H1 (cell line): Measurements from ENCODE around the gene SRGAP2C. TPM values are rescaled to one million over a fixed set of nuclear protein-coding genes. Genes with fewer than 3 reads are reported as not detected.
"Not testable (repeated sequence)": the region's sequence is repeated elsewhere in the genome, so short reads cannot be mapped to it uniquely, and the experiment has no call there.

ENCODE experiments used
- CTCF ChIA-PET: fragments of 300-600 bp; sonication (Branson Sonifier 250); formaldehyde crosslinking; loops from one replicate; lab custom pipeline; 2021; ENCODE audit not compliant: partially characterized antibody; lab: Charles Lee
- POLR2A ChIA-PET: fragments of 300-600 bp; sonication (Branson Sonifier 250); formaldehyde crosslinking; loops from one replicate; lab custom pipeline; 2021; ENCODE audit warnings: inconsistent platforms; ENCODE audit not compliant: partially characterized antibody; lab: Charles Lee
- DNase-seq, 2 experiments: peaks; one replicate each; pipeline versions ENCODE4 v3.0.0 to v3.0.0-alpha.2; 2010 to 2022; ENCODE audit warnings: low spot score in 2 of 2, low read depth in 1 of 2, mixed read lengths in 1 of 2
- FAIRE-seq: peaks from 2 replicates; lab custom pipeline; 2011; peaks lifted over from hg19 to GRCh38; lab: Jason Lieb, UNC
- H2AFZ ChIP-seq: 2 replicates; pipeline ENCODE4 v1.8.1; 2012; ENCODE audit warnings: low read length, inconsistent platforms
- H2AK5ac ChIP-seq: 2 replicates; pipeline ENCODE4 v1.6.1; 2013; ENCODE audit warnings: low read depth, low read length
- H2BK120ac ChIP-seq: replicated peaks from 2 replicates; pipeline ENCODE3; 2013; ENCODE audit warnings: low read depth, low read length, inconsistent platforms
- H2BK12ac ChIP-seq: 2 replicates; pipeline ENCODE4 v1.6.1; 2013; ENCODE audit warnings: low read depth, low read length
- H2BK15ac ChIP-seq: 2 replicates; pipeline ENCODE4 v1.6.1; 2013; ENCODE audit warnings: low read length
- H2BK20ac ChIP-seq: 2 replicates; pipeline ENCODE4 v1.6.1; 2013; ENCODE audit warnings: low read length
- H2BK5ac ChIP-seq: 2 replicates; pipeline ENCODE4 v1.6.1; 2013; ENCODE audit warnings: low read depth, low read length
- H3K14ac ChIP-seq: 2 replicates; pipeline ENCODE4 v1.6.1; 2013; ENCODE audit warnings: inconsistent platforms; ENCODE audit not compliant: insufficient read length
- H3K18ac ChIP-seq: 2 replicates; pipeline ENCODE4 v1.6.1; 2013; ENCODE audit warnings: low read length; ENCODE audit errors: extremely low read depth
- H3K23ac ChIP-seq: 2 replicates; pipeline ENCODE4 v1.6.1; 2013; ENCODE audit warnings: inconsistent platforms; ENCODE audit not compliant: insufficient read length
- H3K23me2 ChIP-seq: 2 replicates; pipeline ENCODE4 v1.6.1; 2013; ENCODE audit warnings: low read depth, low read length
- H3K27ac ChIP-seq: 2 replicates; pipeline ENCODE4 v1.6.1; 2011; ENCODE audit warnings: low read depth, low read length, inconsistent platforms
- H3K27me3 ChIP-seq, 4 experiments: replicated peaks in 1 of 4; 1 replicate in 1 of 4; 2 replicates in 3 of 4; pipeline versions ENCODE4 v1.6.1 to v1.8.1; 2011 to 2013; ENCODE audit warnings: low read length in 3 of 4, mild to moderate bottlenecking in 3 of 4, inconsistent platforms in 2 of 4, mixed read lengths in 2 of 4, moderate library complexity in 1 of 4; ENCODE audit not compliant: control insufficient read depth in 3 of 4, insufficient read depth in 3 of 4; ENCODE audit errors: extremely low read depth in 1 of 4
- H3K36me3 ChIP-seq, 4 experiments: 2 replicates each; pipeline versions ENCODE4 v1.6.1 to v1.8.1; 2011 to 2013; ENCODE audit warnings: mild to moderate bottlenecking in 4 of 4, low read length in 3 of 4, moderate library complexity in 2 of 4, control low read depth in 1 of 4, inconsistent platforms in 1 of 4; ENCODE audit not compliant: insufficient read depth in 4 of 4, control insufficient read depth in 2 of 4
- H3K4ac ChIP-seq: replicated peaks from 2 replicates; pipeline ENCODE3; 2013; ENCODE audit warnings: low read length, low read depth, mixed read lengths, inconsistent platforms; ENCODE audit not compliant: insufficient read length
- H3K4me1 ChIP-seq, 4 experiments: replicated peaks in 1 of 4; 1 replicate in 1 of 4; 2 replicates in 3 of 4; pipeline versions ENCODE4 v1.6.1 to v1.8.1; 2011 to 2013; ENCODE audit warnings: low read length in 3 of 4, inconsistent platforms in 2 of 4, mixed read lengths in 1 of 4; ENCODE audit not compliant: insufficient read depth in 4 of 4, control insufficient read depth in 3 of 4
- H3K4me2 ChIP-seq, 2 experiments: 2 replicates each; pipeline versions ENCODE4 v1.6.1 to v1.8.1; 2011 to 2013; ENCODE audit warnings: low read depth in 2 of 2, low read length in 2 of 2, control low read depth in 1 of 2, inconsistent platforms in 1 of 2, mild to moderate bottlenecking in 1 of 2; ENCODE audit not compliant: insufficient read depth in 1 of 2
- H3K4me3 ChIP-seq, 4 experiments: fragments of 200-600, 300-600 bp in 1 of 4; sonication (generic), shearing (Covaris generic), sonication (Bioruptor Twin) in 1 of 4; 2 replicates each; pipeline versions ENCODE4 v1.5.1 to v1.8.1; 2011 to 2016; ENCODE audit warnings: low read length in 4 of 4, low read depth in 3 of 4, control low read depth in 2 of 4, inconsistent platforms in 2 of 4, mild to moderate bottlenecking in 2 of 4, mixed read lengths in 1 of 4, moderate library complexity in 1 of 4; ENCODE audit not compliant: insufficient read depth in 2 of 4; ENCODE audit errors: extremely low read depth in 1 of 4
- H3K56ac ChIP-seq: replicated peaks from 2 replicates; pipeline ENCODE3; 2013; ENCODE audit warnings: low read depth, mild to moderate bottlenecking, mixed read lengths, low read length, inconsistent platforms; ENCODE audit not compliant: insufficient read length
- H3K79me1 ChIP-seq: 2 replicates; pipeline ENCODE4 v1.6.1; 2013; ENCODE audit warnings: low read depth, low read length, control low read depth
- H3K79me2 ChIP-seq, 2 experiments: 2 replicates each; pipeline versions ENCODE4 v1.6.1 to v1.8.1; 2012 to 2013; ENCODE audit warnings: low read length in 2 of 2, mild to moderate bottlenecking in 2 of 2, inconsistent platforms in 1 of 2; ENCODE audit not compliant: insufficient read depth in 2 of 2, control insufficient read depth in 1 of 2
- H3K9ac ChIP-seq, 4 experiments: replicated peaks in 1 of 4; 1 replicate in 1 of 4; 2 replicates in 3 of 4; pipeline versions ENCODE4 v1.6.1 to v1.8.1; 2011 to 2013; ENCODE audit warnings: low read depth in 3 of 4, low read length in 3 of 4, control low read depth in 2 of 4, mild to moderate bottlenecking in 2 of 4, moderate library complexity in 2 of 4, inconsistent platforms in 1 of 4; ENCODE audit errors: extremely low read depth in 1 of 4
- H3K9me3 ChIP-seq, 2 experiments: 2 replicates each; pipeline versions ENCODE4 v1.6.1 to v1.8.1; 2012 to 2013; ENCODE audit warnings: mild to moderate bottlenecking in 2 of 2, moderate library complexity in 2 of 2, control low read depth in 1 of 2, inconsistent platforms in 1 of 2, low read depth in 1 of 2, low read length in 1 of 2, mixed read lengths in 1 of 2; ENCODE audit not compliant: insufficient read depth in 2 of 2
- H4K20me1 ChIP-seq, 2 experiments: replicated peaks in 1 of 2; 2 replicates each; pipeline versions ENCODE3 to v1.8.1; 2011 to 2013; ENCODE audit warnings: inconsistent platforms in 2 of 2, low read length in 2 of 2, mild to moderate bottlenecking in 1 of 2; ENCODE audit not compliant: insufficient read depth in 2 of 2, control insufficient read depth in 1 of 2
- H4K5ac ChIP-seq: 2 replicates; pipeline ENCODE4 v1.6.1; 2013; ENCODE audit warnings: low read length, low read depth, mixed read lengths, inconsistent platforms; ENCODE audit not compliant: insufficient read length
- H4K8ac ChIP-seq: 2 replicates; pipeline ENCODE4 v1.8.0; 2013; ENCODE audit warnings: mild to moderate bottlenecking, moderate library complexity, low read length, inconsistent platforms; ENCODE audit not compliant: insufficient read depth; ENCODE audit errors: extremely low read depth
- H4K91ac ChIP-seq: replicated peaks from 2 replicates; pipeline ENCODE3; 2013; ENCODE audit warnings: low read length, mixed read lengths, inconsistent platforms; ENCODE audit not compliant: insufficient read length
- WGBS, 2 experiments: shearing (Covaris generic) in 1 of 2; methylation state at CpG; one replicate each; pipeline versions ENCODE4 v1.1.6 to v1.1.7; 2013 to 2015; ENCODE audit warnings: low lambda C conversion rate in 2 of 2, mixed read lengths in 2 of 2, inconsistent platforms in 1 of 2, low coverage in 1 of 2, missing lambda C conversion rate in 1 of 2; ENCODE audit not compliant: insufficient replicate concordance in 2 of 2, insufficient coverage in 1 of 2, insufficient read length in 1 of 2; ENCODE audit errors: extremely low coverage in 1 of 2, missing lambda C conversion rate in 1 of 2; 5-methylcytosine and 5-hydroxymethylcytosine counted together
- polyA plus RNA-seq, 7 experiments: library from polyadenylated mRNA; depleted of rRNA in 3 of 7; stranded (reverse) in 5 of 7; unstranded in 2 of 7; fragments of >200 nt in 5 of 7; fragments of 200-250 nt in 2 of 7; gene quantifications; 1 replicate in 5 of 7; 2 replicates in 1 of 7; 4 replicates in 1 of 7; pipeline versions ENCODE4 v1.2.1 to v1.2.3, GENCODE V29; 2011 to 2013; ENCODE audit warnings: missing spikeins in 2 of 7, mixed read lengths in 2 of 7
- total RNA-seq: library from RNA; stranded (reverse); fragmentation: NEBNext Ultra II Directional; extraction: Animal tissue kit (Norgen Biotek cat#: 25700); gene quantifications from 2 replicates; pipeline ENCODE4 v1.2.1, GENCODE V29; 2021

Gene SRGAP2C
- total and polyA plus RNA-seq, 2 of the 8 experiments (the other 6 are each of a cell fraction or from before 2014, with no cell fraction given), result 2.5 to 25.2 TPM

DNA sequence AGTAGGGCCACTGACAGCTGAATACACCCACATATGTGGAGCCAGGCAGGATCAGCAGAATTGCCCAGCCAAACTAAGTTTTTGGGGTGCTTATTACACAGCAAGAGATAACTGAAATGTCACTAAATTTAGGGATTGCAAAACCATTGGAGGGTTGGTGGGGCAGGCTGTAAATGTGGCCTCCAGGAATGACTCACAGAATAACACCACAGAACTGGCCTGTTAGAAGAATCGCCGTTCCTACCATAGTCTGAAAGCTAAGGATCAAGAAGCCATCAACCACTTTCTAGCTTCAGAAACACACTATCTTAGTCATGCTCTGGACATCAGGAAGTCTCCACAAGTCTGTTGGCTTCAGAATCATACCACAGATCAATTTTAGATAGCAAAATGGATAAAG is 24.7 kb upstream of the SRGAP2C start:
- H4K20me1 ChIP-seq, H4K91ac ChIP-seq, H3K79me1 ChIP-seq, H2BK20ac ChIP-seq, H3K14ac ChIP-seq, H2AK5ac ChIP-seq, DNase-seq, H2BK15ac ChIP-seq, H3K27ac ChIP-seq, H3K18ac ChIP-seq, H3K4me3 ChIP-seq, H3K9ac ChIP-seq, H2BK12ac ChIP-seq, H4K5ac ChIP-seq, H3K56ac ChIP-seq, FAIRE-seq, POLR2A ChIA-PET, H4K8ac ChIP-seq, H3K79me2 ChIP-seq, H3K23me2 ChIP-seq, H3K23ac ChIP-seq, H2AFZ ChIP-seq, H2BK120ac ChIP-seq, H3K36me3 ChIP-seq, H3K4ac ChIP-seq, H3K27me3 ChIP-seq, H3K4me1 ChIP-seq, H2BK5ac ChIP-seq, CTCF ChIA-PET, H3K4me2 ChIP-seq, H3K9me3 ChIP-seq: not testable (repeated sequence)
- WGBS, 2 experiments, result no CpG with 5 or more reads among the region's 2 CpGs

DNA sequence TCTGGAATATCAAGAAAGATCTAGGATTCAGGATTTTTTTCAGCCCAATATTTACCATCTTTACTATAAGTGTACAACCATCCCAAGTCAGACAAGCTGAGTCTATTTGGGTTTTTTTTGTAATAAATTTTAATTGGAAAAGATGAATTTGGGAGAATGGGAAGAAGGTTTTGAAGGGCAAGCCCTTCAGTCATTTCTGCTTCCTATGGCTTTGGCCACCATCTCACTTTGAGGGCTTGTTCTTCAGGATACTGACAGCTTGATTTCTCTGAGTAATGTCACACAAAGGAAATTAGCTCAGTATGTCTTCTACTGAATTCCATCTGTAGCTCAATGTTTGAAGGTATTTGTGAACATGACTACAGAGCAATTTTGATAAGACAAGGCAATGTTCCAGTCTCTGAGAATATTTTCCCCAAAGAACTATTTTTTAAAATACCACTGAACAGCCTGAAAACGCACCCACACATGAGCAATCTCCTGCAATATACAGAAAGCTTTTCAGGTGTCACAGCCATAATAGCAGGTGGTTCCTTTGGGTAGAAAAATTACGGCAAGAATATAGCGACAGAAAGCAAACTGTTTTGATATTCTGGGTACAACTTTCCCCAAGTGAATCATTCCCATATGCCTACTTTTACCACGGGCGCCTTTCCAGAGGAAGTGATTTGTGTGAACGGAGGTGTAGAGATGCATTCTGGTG is 23.4 kb upstream of the SRGAP2C start:
- CTCF ChIA-PET, H3K27ac ChIP-seq, H3K9ac ChIP-seq, H3K56ac ChIP-seq, DNase-seq, H2AFZ ChIP-seq, POLR2A ChIA-PET, H2BK120ac ChIP-seq, H2BK15ac ChIP-seq, H3K18ac ChIP-seq, H4K8ac ChIP-seq, H3K4me3 ChIP-seq, H4K20me1 ChIP-seq, H3K23me2 ChIP-seq, H4K5ac ChIP-seq, H3K27me3 ChIP-seq, H3K4me2 ChIP-seq, H3K14ac ChIP-seq, H3K79me2 ChIP-seq, H3K9me3 ChIP-seq, H2BK20ac ChIP-seq, H2BK12ac ChIP-seq, H4K91ac ChIP-seq, H3K79me1 ChIP-seq, H3K36me3 ChIP-seq, H2AK5ac ChIP-seq, FAIRE-seq, H3K23ac ChIP-seq, H3K4me1 ChIP-seq, H2BK5ac ChIP-seq, H3K4ac ChIP-seq: not testable (repeated sequence)
- 91% methylated on average over 3 of the region's 6 CpGs; no CpG with 5 or more reads in 1 of the 2 experiments for WGBS, 2 experiments
